ENCODE results near the gene SLC66A3. TPM values are rescaled to one million over a fixed set of nuclear protein-coding genes. Genes with fewer than 3 reads are reported as not detected.

Gene SLC66A3
- total and polyA plus RNA-seq, 2 donors (not counting 1 experiment from before 2014, with no cell fraction given), result 23.7 to 32.4 TPM

GRCh38 chr2:11142987-11143386 lies 12.3 kb upstream of the SLC66A3 start:
- peaks cover 21% of the 10 kb centered on the region for H3K27me3 Mint-ChIP-seq
- DNase-seq, result no peak
- no peaks in the 10 kb centered on the region for H3K79me2 ChIP-seq (ENCODE audit: control insufficient read depth, insufficient read depth, low read length)
- H3K4me3 ChIP-seq (ENCODE audit: control extremely low read depth in 1 of 5, extremely low read depth in 1 of 5, insufficient read depth in 1 of 5, low read depth in 2 of 5, low read length in 4 of 5), result no peak overlapping the region
- WGBS (ENCODE audit: insufficient coverage), result 88% methylated on average over 3 of the region's 6 CpGs
- peaks cover 5% of the 10 kb centered on the region for H3K4me1 Mint-ChIP-seq
- TF ChIP-seq, protein P1, sequence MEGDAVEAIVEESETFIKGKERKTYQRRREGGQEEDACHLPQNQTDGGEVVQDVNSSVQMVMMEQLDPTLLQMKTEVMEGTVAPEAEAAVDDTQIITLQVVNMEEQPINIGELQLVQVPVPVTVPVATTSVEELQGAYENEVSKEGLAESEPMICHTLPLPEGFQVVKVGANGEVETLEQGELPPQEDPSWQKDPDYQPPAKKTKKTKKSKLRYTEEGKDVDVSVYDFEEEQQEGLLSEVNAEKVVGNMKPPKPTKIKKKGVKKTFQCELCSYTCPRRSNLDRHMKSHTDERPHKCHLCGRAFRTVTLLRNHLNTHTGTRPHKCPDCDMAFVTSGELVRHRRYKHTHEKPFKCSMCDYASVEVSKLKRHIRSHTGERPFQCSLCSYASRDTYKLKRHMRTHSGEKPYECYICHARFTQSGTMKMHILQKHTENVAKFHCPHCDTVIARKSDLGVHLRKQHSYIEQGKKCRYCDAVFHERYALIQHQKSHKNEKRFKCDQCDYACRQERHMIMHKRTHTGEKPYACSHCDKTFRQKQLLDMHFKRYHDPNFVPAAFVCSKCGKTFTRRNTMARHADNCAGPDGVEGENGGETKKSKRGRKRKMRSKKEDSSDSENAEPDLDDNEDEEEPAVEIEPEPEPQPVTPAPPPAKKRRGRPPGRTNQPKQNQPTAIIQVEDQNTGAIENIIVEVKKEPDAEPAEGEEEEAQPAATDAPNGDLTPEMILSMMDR (IDR thresholded peaks at IDR 0.05), result no peak
- TF ChIP-seq EZH2 (IDR thresholded peaks at IDR 0.05; ENCODE audit: borderline replicate concordance, insufficient read depth, low read depth, low read length, poor library complexity, severe bottlenecking), result no peak
- CTCF ChIA-PET, result interaction anchor here (6.6 kb wide), 1 partner anchor 11 kb away, joined by 39 read pairs; a partner anchor contains a TSS
- H3K27me3 ChIP-seq (replicated peaks in 1 of 4; ENCODE audit: control extremely low read depth in 1 of 4, control insufficient read depth in 3 of 4, insufficient read depth in 4 of 4, low read length in 3 of 4), result no peaks in the 10 kb centered on the region
- ATAC-seq (ENCODE audit: low read depth), result no peak
- POLR2A ChIA-PET, result no interaction called here
- H3K9ac ChIP-seq (ENCODE audit: low read length), result no peak overlapping the region
- no peak overlapping the region for H3K4me3 Mint-ChIP-seq
- H3K9me3 ChIP-seq (ENCODE audit: control extremely low read depth in 1 of 3, control insufficient read depth in 2 of 3, insufficient read depth in 1 of 3, low read length in 2 of 3), result peaks cover 0 to 6% (median 0%) of the 10 kb centered on the region in 3 donors
- H3K4me2 ChIP-seq (replicated peaks; ENCODE audit: low read depth, low read length, poor library complexity, severe bottlenecking), result no peak overlapping the region
- H3K36me3 ChIP-seq (replicated peaks in 1 of 2; ENCODE audit: control extremely low read depth in 1 of 2, control insufficient read depth in 1 of 2, extremely low read depth in 1 of 2, insufficient read depth in 2 of 2, low read length in 1 of 2), result no peaks in the 10 kb centered on the region
- H3K27ac ChIP-seq (ENCODE audit: low read length in 2 of 2), result no peak overlapping the region
- intact Hi-C loops (cut with micrococcal nuclease), result no loop called here
- no peak overlapping the region for H2AFZ ChIP-seq (ENCODE audit: insufficient read depth, low read depth, low read length, poor library complexity, severe bottlenecking)
- H4K20me1 ChIP-seq (ENCODE audit: control insufficient read depth, insufficient read depth, low read length, poor library complexity, severe bottlenecking), result no peaks in the 10 kb centered on the region
- peaks cover 0 to 4% of the 10 kb centered on the region in 2 donors for H3K4me1 ChIP-seq (ENCODE audit: control insufficient read depth in 2 of 2, insufficient read depth in 2 of 2, low read length in 2 of 2)
- no peaks in the 10 kb centered on the region for H3K9me3 Mint-ChIP-seq (ENCODE audit: insufficient read depth)
- no peak overlapping the region for H3K27ac Mint-ChIP-seq

DNA sequence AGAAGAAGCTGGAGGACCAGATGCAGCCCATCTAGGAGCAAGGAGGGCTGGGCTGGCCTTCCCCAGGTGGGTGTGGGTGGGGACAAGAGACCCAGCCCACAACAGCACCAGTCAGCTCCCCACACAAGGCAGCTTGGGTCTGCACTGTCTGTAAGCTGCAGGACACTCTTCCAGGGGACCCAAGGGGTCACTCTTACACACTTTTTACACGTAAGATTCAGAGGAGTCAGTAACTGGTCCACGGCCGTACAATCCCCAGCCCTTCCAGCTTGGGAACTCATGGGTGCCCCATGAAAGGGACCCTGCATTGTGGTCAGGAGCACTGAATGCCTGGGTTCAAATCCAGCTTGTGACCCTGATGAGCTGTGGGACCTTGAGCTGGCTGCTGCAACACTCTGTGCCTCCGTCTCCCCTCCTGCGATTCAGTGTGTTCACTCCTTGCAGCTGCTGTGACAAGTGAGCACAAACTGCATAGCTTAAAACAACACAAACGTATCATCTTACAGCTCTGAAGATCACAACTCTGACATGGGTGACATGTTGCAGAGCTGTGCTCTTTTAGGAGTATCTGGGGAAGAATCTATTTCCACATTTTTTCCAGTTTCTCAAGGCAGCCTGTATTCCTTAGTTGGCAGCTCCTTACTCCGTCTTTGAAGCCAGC lies 11.1 kb upstream of the SLC66A3 start:
- TF ChIP-seq, protein P1 (IDR thresholded peaks at IDR 0.05), result no peak
- TF ChIP-seq EZH2 (IDR thresholded peaks at IDR 0.05; ENCODE audit: borderline replicate concordance, insufficient read depth, low read depth, low read length, poor library complexity, severe bottlenecking), result no peak
- H3K79me2 ChIP-seq (ENCODE audit: control insufficient read depth, insufficient read depth, low read length), result no peaks in the 10 kb centered on the region

More for the DNA sequence above, 11.1 kb upstream of the SLC66A3 start:
- H3K27me3 Mint-ChIP-seq, result peaks cover 18% of the 10 kb centered on the region
- ATAC-seq (ENCODE audit: low read depth) (no peak), DNase-seq (no peak)
- CTCF ChIA-PET, result interaction anchor here (6.6 kb wide), 1 partner anchor 12 kb away, joined by 39 read pairs; a partner anchor contains a TSS
- no peak overlapping the region for H2AFZ ChIP-seq (ENCODE audit: insufficient read depth, low read depth, low read length, poor library complexity, severe bottlenecking)
- WGBS (ENCODE audit: insufficient coverage), result 99% methylated on average over 7 of the region's 7 CpGs
- POLR2A ChIA-PET, result interaction anchor here (0.7 kb wide), 1 partner anchor 647 kb away, joined by 3 read pairs; no protein-coding TSS in a partner anchor
- peaks cover 0 to 6% (median 0%) of the 10 kb centered on the region in 3 donors for H3K9me3 ChIP-seq (ENCODE audit: control extremely low read depth in 1 of 3, control insufficient read depth in 2 of 3, insufficient read depth in 1 of 3, low read length in 2 of 3)
- H3K27me3 ChIP-seq (replicated peaks in 1 of 4; ENCODE audit: control extremely low read depth in 1 of 4, control insufficient read depth in 3 of 4, insufficient read depth in 4 of 4, low read length in 3 of 4), result no peaks in the 10 kb centered on the region
- H3K36me3 ChIP-seq (replicated peaks in 1 of 2; ENCODE audit: control extremely low read depth in 1 of 2, control insufficient read depth in 1 of 2, extremely low read depth in 1 of 2, insufficient read depth in 2 of 2, low read length in 1 of 2), result no peaks in the 10 kb centered on the region
- intact Hi-C loops (cut with micrococcal nuclease), result no loop called here
- H3K9me3 Mint-ChIP-seq (ENCODE audit: insufficient read depth), result no peaks in the 10 kb centered on the region
- H3K4me1 ChIP-seq (ENCODE audit: control insufficient read depth in 2 of 2, insufficient read depth in 2 of 2, low read length in 2 of 2), result peaks cover 0 to 4% of the 10 kb centered on the region in 2 donors
- H4K20me1 ChIP-seq (ENCODE audit: control insufficient read depth, insufficient read depth, low read length, poor library complexity, severe bottlenecking), result no peaks in the 10 kb centered on the region
- no peak overlapping the region for H3K27ac ChIP-seq (ENCODE audit: low read length in 2 of 2)
- no peak overlapping the region for H3K9ac ChIP-seq (ENCODE audit: low read length)
- no peak overlapping the region for H3K4me3 ChIP-seq (ENCODE audit: control extremely low read depth in 1 of 5, extremely low read depth in 1 of 5, insufficient read depth in 1 of 5, low read depth in 2 of 5, low read length in 4 of 5)
- peaks cover 5% of the 10 kb centered on the region for H3K4me1 Mint-ChIP-seq
- H3K27ac Mint-ChIP-seq, result no peak overlapping the region
- no peak overlapping the region for H3K4me3 Mint-ChIP-seq
- no peak overlapping the region for H3K4me2 ChIP-seq (replicated peaks; ENCODE audit: low read depth, low read length, poor library complexity, severe bottlenecking)

Measured in B cell (primary cell).